Renal cortex interstitium (tissue), 11 donors: ENCODE measurements around the gene CCDC136. TPM values are rescaled to one million over a fixed set of nuclear protein-coding genes. Genes with fewer than 3 reads are reported as not detected.

Source experiments
- DNase-seq, 11 donors: peaks; one replicate each; pipeline ENCODE4 v3.0.0-alpha.2; 2013; ENCODE audit warnings: low read depth in 9 of 11, low spot score in 4 of 11; ENCODE audit errors: extremely low read depth in 1 of 11
- polyA plus RNA-seq, 3 donors: library from polyadenylated mRNA; unstranded; fragments of 120-200 nt; gene quantifications; one replicate each; pipeline ENCODE4 v1.2.1, GENCODE V29; 2013; ENCODE audit not compliant: insufficient read length in 3 of 3

Gene CCDC136
- polyA plus RNA-seq, 3 donors: 16.1 to 22.8 (median 22.5) TPM

DNA sequence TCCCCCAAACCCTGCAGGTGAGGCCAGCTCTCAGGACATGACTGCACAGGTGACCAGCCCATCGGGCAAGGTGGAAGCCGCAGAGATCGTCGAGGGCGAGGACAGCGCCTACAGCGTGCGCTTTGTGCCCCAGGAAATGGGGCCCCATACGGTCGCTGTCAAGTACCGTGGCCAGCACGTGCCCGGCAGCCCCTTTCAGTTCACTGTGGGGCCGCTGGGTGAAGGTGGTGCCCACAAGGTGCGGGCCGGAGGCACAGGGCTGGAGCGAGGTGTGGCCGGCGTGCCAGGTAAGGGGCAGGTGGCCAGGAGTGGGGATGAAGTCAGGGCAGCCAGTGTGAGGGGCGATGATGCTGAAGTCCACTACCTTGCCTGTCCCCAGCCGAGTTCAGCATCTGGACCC is 62.6 kb downstream of the CCDC136 start:
- no peak for DNase-seq

DNA sequence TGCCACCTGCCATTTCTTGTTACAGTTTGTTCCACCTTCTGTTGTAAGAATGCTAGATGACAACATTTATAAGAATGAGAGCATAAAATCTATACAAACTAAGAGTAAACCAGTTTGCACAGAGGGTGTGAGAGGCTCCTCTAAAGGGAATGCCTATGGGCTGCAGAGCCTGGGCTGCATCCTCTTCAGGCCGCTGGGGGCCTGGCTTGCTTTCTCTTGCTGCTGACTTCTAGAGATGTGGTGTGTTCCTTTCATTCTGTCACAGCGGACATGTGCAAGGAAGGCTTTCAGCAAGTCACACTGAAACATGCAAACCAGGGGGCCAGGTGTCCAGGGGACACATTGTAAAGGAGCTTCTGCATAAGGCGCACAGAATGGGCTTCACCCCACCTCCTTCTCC is 63.8 kb downstream of the CCDC136 start:
- DNase-seq: no peak

DNA sequence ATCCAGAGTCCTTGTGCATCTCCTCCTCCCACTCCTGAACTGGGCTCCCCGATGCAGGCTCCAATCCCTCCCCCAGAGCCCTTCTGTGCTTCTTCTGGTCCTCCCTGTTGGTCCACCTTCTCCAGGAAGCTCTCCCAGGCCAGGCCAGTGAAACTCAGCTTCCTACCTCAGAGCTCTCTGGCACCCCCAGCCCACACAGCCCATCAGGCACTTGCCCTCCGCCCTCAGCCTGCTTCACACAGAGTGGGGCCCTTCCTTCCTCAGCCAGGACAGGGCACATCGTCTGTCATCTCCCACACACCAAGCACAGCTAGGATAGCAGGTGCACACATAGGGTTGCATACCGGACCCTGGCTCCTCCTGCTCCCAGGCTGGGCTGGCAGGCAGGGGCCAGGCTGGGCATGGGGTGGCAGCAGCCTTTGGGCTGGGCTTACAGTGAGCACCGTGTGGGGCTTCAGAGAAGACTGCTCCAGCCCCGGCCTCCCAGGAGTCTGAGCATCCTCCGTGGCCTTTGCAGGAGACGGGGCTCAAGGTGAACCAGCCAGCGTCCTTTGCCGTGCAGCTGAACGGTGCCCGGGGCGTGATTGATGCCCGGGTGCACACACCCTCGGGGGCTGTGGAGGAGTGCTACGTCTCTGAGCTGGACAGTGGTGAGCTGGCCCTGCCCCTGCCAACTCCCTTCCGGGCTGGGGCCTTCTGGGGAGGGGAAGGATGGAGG is 64.4 kb downstream of the CCDC136 start:
- DNase-seq: no peak

DNA sequence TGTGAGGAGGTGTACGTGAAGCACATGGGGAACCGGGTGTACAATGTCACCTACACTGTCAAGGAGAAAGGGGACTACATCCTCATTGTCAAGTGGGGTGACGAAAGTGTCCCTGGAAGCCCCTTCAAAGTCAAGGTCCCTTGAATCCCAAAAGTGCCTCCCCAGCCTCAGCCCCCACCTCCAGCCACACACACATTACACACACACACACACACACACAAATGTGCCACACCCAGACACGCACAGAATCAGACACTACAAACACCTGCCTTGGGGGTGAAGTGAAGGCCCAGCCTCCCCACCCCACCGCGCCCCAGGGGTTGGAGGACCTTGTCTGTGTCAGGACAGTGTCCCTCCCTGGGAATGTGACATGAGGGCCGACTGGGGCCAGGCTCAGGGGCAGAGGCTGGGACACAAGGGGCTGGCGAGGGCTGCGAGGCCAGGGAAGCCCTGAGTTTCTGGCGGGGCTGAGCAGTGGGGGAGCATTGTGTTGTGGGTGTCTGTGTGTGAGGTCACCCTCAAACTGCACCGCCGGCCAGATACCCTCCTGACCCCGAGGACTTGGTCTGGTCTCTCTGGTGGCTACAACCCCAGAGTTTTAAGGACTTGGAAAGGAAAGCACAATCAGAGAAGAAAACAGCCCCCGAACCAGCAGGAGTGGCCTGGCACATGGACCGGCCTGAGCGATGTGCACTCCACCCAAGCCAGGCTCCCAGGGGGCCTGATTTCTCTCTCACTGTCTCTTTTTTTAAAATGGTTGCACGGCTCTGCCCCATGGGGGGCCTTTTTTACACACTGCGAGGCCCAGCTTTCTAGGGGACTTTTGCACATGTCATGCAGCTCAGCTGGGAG is 66.8 kb downstream of the CCDC136 start:
- no peak for DNase-seq

DNA sequence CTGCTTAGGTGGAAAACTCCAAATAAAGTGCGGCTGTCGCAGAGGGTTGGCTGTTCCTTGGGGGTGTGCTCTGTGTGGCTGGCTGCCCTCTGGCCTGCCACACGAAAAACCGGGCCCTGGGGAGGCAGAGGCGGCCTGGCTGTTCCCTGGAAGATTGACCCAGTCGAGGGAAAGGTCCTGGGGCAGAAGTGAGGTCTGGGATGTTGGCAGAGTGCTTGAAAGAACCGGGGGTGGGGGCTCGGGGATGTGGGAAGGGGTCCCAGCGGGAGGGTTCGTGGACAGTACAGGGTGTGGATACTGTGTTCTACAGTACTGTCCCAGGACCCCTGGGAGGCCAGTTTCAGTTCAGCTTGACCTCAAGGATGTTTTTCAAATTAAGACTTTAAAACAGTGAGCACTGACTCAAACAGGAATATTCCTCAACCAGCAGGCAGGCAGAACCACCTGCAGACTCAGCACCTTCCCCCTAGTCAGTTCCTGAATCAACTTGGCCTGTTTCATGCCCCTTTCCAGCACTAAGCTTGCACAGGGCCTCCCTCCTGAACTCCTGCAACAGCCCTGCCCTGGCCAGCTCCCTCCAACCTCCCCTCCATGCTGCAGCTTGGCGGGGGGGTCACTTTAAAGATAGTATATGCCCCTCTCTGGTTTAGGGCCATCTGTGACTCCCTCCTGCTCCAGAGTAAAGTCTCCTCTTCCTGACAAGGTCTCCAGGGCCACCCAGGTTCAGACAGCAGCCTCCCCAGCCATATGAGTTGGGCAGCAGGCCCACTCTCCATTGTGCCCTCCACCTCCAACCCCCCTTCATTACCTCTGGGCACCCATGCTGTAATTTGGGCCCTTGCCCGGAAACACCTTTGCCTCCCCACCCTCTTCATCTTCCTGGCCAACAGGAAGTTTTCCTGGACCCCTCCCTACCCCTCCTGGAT is 67.7 kb downstream of the CCDC136 start:
- DNase-seq: no peak

DNA sequence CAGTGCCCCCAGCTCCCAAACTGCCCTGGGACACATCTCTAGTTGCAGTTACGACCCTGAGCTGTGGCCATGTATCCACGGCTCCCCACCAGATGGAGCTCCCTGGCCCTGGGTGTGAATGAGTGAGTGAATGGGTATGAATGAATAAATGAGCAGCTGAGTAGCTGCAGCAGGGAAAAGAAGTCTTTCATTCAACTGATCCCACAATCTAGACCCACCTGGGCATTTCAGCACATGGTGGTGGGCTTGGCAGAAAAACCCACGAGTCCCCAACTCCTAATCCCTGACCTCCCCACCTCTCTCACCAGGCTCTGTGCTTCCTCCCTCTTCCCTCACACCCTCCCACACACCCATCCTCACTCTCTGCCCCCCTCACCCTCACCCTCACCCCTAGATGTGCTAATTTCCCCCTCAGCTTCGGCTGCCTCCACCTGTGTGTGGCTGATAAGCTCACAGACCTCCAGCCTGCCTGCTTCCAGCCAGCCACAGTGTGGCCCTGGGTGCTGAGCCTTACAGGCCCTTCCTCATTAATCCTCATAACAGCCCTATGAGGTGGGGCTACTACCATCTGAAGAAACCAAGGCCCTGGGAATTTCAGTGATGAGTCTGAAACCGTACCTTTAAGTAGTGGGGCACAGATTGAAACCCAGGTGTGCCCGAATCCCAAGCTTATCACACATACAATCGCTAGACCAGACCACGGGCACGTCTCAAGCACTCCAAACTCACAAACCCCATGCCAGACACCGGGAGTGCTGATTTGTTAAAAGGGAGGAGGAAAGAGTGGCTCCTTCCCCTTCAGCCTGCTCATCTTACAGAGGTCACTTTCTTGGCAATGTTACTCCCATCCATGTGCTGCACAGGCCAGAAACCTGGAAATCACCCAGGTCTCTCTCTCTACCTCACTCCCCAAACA is 68.6 kb downstream of the CCDC136 start:
- no peak for DNase-seq

DNA sequence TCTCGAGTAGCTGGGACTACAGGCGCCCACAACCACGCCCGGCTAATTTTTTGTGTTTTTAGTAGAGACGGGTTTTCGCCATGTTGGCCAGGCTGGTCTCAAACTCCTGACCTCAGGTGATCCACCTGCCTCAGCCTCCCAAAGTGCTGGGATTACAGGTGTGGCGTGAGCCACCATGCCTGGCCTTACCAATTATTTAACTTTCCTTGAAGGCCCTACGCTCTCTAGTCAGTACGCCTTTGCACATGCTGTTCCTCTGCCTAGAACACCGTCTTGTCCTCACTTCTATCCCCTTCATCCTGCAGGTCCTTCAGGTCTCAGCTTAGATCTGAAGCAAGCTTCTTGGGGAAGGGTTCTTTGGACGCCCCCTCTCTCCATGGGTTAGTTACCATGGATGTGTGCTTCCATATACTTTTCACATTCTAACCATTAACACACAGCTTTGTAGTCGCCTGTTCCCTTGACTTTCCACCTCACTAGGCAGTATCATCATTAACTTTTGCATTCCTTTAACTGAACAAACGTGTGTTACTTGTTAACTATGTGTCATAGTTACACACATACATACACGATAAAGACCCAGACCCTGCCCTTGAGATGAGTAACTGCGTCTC is 70.3 kb downstream of the CCDC136 start:
- DNase-seq: no peak

DNA sequence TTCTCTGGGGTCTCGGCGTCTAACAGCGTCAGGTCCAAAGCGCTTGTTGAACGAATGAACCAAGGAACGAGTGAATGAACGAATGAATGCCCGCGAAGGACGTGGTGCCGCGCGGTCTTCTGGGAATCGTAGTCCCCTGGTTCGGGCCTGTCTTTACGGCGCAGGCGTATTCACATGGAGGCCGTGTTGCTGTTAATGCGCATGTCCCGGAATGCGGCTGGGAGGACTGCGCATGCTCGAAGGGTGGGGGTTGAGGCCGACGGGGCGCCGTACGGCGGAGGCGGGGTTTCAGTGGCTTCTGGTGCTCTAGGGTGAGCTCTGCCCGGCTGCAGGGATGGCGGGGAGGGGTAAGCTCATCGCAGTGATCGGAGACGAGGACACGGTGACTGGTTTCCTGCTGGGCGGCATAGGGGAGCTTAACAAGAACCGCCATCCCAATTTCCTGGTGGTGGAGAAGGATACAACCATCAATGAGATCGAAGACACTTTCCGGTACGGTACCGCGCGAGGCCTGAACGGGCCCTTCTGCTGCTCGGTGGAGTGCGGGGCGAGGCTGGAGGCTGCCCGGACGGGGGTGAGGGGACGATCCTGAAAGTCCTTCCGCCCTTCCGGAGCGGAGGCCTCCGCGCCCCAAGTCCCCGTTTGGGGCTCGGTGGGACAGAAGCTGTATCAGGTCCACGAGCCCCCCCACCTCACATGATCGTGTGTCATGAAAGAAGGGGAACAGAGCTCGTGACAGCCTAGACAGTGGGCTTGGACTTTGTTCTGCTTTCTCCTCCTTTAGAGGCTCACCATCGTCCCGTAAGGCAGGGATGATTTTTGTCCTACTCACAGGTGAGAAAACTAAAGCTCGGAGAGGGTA is 71.0 kb downstream of the CCDC136 start, which contains the start of gene ATP6V1F:
ATP6V1F (plus strand) TSS at position 286 of the 862 bp plus-strand sequence; CDS start at position 335, 49 bp downstream.
- DNase-seq: peak; percentile 94 to 98 (median 97)

DNA sequence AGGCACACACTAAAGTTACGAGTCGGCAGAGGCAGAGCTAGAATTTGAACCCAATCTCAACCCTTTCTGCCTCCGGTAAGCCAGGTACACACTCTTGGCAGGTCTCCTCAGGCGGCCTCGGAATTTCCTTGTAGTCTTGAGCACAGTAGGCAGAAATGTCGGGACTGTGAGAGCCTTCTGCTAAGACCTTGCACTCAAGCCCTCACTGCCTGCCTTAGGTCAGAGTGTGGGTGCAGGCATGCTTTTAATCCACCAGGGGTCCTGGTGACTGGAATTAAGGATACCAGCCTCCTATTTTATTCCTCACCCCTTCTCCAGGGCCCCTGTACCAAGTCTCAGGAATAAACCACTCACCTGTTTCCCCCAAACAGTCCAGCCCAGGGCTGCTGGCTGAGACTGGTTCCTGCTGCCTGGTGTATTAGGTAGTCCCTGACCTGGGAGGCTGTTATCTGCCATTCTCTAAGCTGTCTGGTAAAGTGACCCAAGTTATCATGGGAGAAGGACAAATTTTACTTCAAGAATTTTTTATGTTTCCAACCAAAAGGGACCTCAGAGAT is 71.7 kb downstream of the CCDC136 start:
- peak in 3 of 11 donors; percentile 48 to 59 (median 51) for DNase-seq

DNA sequence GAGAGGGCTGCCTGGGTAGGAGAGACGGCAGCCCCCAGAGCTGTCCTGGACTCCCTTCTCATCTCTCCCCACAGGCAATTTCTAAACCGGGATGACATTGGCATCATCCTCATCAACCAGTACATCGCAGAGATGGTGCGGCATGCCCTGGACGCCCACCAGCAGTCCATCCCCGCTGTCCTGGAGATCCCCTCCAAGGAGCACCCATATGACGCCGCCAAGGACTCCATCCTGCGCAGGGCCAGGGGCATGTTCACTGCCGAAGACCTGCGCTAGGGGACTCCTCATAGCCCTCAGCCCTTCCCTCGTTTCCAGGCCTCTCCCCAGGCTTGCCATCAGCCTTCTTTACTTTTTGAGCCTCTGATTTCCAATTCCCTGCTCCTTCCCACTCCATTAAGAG is 73.5 kb downstream of the CCDC136 start:
- DNase-seq: no peak

DNA sequence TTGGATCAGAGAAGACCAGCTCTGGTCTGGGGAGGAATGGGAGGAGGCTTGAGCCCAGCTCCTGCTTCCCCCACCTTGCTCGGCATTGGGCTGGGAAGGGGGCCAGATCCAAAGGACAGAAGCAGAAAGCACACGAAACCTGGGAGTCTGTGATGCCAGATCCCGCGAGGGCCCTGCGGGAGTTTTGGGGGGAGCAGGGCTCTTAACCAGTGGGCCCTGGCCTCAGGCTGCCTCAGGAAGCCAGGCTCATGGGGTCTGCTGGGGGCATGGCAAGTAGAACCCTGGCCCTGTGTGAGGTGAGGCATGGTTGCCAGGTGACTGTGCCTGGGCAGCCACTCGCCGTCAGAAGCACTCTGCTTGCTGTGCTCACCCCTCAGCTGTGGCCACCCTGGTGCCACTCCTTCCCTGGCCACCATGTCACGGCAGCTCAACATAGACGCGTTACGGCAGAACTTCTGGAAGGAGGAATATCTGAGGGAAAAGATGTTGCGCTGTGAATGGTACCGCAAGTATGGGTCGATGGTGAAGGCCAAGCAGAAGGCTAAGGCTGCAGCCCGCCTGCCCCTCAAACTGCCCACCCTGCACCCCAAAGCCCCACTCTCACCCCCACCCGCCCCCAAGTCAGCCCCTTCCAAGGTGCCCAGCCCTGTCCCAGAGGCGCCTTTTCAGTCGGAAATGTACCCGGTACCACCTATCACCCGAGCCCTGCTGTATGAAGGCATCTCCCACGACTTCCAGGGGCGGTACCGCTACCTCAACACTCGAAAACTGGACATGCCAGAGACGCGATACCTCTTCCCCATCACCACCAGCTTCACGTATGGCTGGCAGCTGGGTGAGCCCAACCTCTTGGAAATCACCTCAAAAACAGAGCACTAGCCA is 74.5 kb downstream of the CCDC136 start:
- no peak for DNase-seq

DNA sequence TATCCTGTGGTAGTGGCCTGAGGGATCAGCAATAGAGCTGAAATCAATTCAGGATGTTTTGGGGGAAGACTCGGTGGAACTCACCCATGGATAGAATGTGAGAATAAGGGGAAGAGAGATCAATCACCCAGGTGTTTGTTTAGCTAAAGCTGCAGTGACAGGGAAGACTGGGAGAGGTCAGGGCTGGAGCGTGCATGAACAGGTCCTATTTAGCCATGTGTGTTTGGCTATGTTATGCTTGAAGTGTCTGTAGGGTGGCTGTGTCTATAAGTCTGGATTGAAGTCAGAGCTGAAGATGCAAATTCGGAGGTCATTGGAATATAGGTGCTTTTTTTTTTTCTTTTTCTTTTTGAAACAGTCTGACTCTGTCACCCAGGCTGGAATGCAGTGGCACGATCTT is 75.5 kb downstream of the CCDC136 start:
- DNase-seq: no peak

DNA sequence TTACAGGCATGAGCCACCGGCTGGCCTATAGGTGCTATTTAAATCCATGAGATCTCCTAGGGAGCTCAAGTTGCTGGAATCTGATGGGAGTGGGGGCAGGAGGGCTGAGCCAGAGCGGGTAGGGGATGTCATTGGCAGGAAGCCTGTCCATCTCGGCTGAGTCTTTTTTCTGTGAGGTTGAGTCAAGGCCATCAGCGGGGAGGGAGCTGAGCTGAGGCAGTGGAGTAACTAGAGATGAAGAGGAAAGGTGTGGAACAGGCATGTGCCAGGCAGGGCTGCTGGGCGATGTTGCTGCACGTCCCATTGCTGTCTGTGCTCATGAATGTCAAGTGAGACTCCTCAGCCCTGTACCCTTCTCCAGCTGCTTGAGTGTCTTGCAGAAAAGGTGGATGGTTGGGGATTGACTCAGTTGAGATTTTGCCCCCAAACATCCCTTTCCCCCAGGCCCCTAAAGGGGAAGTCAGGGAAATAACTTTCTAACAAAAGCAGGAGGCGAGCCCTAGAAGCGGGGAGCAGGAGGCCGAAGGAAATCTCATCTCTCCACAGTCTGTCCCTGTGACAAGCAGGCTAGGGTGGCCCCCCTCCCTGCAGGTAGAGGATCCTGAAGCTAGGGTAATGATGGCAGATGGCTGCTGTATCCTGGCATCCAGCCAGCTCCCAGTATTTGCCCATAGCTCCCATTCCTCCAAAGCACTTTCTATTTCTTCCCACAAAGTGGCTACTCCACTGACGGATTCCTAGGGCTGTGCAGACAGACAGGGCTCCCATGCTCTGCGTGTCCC is 76.3 kb downstream of the CCDC136 start:
- no peak for DNase-seq

DNA sequence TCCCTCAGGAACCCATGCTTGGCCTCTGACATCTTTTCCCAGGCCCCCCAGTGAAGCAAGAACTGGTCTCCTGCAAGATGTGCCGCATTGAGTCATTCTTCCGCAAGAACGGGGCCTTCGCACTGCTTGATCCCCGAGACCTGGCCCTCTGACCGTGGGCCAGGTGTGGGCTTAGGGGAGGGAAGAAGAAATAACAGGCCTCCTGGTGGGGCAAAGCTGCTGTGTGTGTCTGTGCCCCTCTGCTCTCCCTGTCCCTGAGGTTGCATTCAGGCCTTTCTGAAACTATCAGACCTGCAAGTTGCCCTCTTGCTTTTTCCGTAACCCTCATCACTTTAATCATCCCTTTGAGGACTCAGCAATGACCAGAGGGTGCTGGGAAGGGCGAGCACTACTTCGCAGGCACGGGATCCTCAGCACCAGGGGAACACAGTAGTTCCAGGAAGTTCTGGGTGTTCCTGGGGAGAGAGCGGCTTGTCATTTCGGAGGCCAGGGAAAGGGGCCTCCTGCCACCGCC is 76.9 kb downstream of the CCDC136 start:
- DNase-seq: no peak
